NB4 (cell line): ENCODE results near the gene FAM3B.

Source experiments
- MYC ChIP-seq: IDR thresholded peaks from 2 replicates; pipeline ENCODE4 v1.6.1; 2011; ENCODE audit warnings: low read depth, low read length
- POLR2A ChIP-seq: IDR thresholded peaks from 2 replicates; pipeline ENCODE4 v1.6.1; 2011; ENCODE audit warnings: mild to moderate bottlenecking; ENCODE audit not compliant: insufficient read length; ENCODE audit errors: extremely low read depth
- TF ChIP-seq, protein P1 (sequence below): IDR thresholded peaks from one replicate; pipeline ENCODE4 v1.5.1; 2012; ENCODE audit warnings: low read depth, low read length
- TF ChIP-seq, protein P2 (sequence below): IDR thresholded peaks from 2 replicates; pipeline ENCODE4 v1.6.1; 2011; ENCODE audit warnings: low read depth, low read length

DNA sequence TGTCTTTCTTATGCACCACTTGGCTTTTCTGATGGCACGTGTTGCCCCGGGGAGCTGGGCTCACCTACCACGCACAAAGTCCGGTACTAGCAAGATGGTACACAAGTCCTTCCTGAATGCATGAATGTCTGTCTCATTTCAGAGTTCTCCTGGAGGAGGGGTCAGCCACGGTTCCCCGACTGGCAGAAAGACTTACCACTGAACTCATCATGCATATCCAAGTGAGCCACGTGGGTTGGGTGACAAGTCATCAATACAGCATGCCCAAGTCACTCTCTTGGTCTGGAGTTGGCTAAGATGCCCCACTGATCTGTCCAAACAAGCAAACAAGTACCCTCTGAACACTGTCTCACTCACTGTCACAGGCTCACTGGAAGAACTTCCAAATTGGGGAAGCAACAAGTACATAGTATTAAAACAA, 80.9 kb downstream of the FAM3B start:
- TF ChIP-seq, protein P1, sequence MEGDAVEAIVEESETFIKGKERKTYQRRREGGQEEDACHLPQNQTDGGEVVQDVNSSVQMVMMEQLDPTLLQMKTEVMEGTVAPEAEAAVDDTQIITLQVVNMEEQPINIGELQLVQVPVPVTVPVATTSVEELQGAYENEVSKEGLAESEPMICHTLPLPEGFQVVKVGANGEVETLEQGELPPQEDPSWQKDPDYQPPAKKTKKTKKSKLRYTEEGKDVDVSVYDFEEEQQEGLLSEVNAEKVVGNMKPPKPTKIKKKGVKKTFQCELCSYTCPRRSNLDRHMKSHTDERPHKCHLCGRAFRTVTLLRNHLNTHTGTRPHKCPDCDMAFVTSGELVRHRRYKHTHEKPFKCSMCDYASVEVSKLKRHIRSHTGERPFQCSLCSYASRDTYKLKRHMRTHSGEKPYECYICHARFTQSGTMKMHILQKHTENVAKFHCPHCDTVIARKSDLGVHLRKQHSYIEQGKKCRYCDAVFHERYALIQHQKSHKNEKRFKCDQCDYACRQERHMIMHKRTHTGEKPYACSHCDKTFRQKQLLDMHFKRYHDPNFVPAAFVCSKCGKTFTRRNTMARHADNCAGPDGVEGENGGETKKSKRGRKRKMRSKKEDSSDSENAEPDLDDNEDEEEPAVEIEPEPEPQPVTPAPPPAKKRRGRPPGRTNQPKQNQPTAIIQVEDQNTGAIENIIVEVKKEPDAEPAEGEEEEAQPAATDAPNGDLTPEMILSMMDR, result no peak
- TF ChIP-seq, protein P2, sequence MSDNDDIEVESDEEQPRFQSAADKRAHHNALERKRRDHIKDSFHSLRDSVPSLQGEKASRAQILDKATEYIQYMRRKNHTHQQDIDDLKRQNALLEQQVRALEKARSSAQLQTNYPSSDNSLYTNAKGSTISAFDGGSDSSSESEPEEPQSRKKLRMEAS, result no peak
- TF ChIP-seq POLR2A (no peak), MYC (no peak)
